ENCODE measurements around the gene BMP2K. TPM values are rescaled to one million over a fixed set of nuclear protein-coding genes. Genes with fewer than 3 reads are reported as not detected.

Gene BMP2K
- total RNA-seq, 1 donor from 2014 or later: 25.1 TPM

- H3K27me3 ChIP-seq (ENCODE audit: control insufficient read depth in 3 of 3, insufficient read depth in 3 of 3, low read length in 3 of 3): no peaks in the 10 kb centered on the region
- H3K27ac ChIP-seq (ENCODE audit: low read depth, low read length): no peak overlapping the region
- H3K9ac ChIP-seq (ENCODE audit: low read depth in 1 of 3, low read length in 3 of 3): no peak overlapping the region
- no peaks in the 10 kb centered on the region for H3K4me1 ChIP-seq (ENCODE audit: control insufficient read depth in 3 of 3, insufficient read depth in 3 of 3, low read length in 3 of 3)
- H3K36me3 ChIP-seq (ENCODE audit: control insufficient read depth in 3 of 3, insufficient read depth in 3 of 3, low read length in 3 of 3): peaks cover 0 to 17% (median 5%) of the 10 kb centered on the region in 3 donors
- no peak overlapping the region for H3K4me3 ChIP-seq (ENCODE audit: low read length in 3 of 3)
- H3K9me3 ChIP-seq (ENCODE audit: control insufficient read depth in 3 of 3, low read length in 3 of 3): no peaks in the 10 kb centered on the region
Observed at GRCh38 chr4:78922207-78922606, 146.1 kb downstream of the BMP2K start.

GRCh38 chr4:78923464-78924312 is 147.5 kb downstream of the BMP2K start:
- Histone ChIP-seq H3K27me3 (ENCODE audit: control insufficient read depth in 3 of 3, insufficient read depth in 3 of 3, low read length in 3 of 3) (no peaks in the 10 kb centered on the region), H3K36me3 (ENCODE audit: control insufficient read depth in 3 of 3, insufficient read depth in 3 of 3, low read length in 3 of 3) (peaks cover under 1 to 15% (median 3%) of the 10 kb centered on the region in 3 donors), H3K9ac (ENCODE audit: low read depth in 1 of 3, low read length in 3 of 3) (no peak overlapping the region), H3K4me1 (ENCODE audit: control insufficient read depth in 3 of 3, insufficient read depth in 3 of 3, low read length in 3 of 3) (no peaks in the 10 kb centered on the region), H3K4me3 (ENCODE audit: low read length in 3 of 3) (no peak overlapping the region), H3K9me3 (ENCODE audit: control insufficient read depth in 3 of 3, low read length in 3 of 3) (no peaks in the 10 kb centered on the region), H3K27ac (ENCODE audit: low read depth, low read length) (no peak overlapping the region)

GRCh38 chr4:78926826-78927225 is 150.7 kb downstream of the BMP2K start:
- no peak overlapping the region for H3K4me3 ChIP-seq (ENCODE audit: low read length in 3 of 3)
- no peak overlapping the region for H3K9ac ChIP-seq (ENCODE audit: low read depth in 1 of 3, low read length in 3 of 3)
- H3K36me3 ChIP-seq (ENCODE audit: control insufficient read depth in 3 of 3, insufficient read depth in 3 of 3, low read length in 3 of 3): peaks cover 3 to 15% (median 12%) of the 10 kb centered on the region in 3 donors
- H3K27me3 ChIP-seq (ENCODE audit: control insufficient read depth in 3 of 3, insufficient read depth in 3 of 3, low read length in 3 of 3): no peaks in the 10 kb centered on the region
- H3K4me1 ChIP-seq (ENCODE audit: control insufficient read depth in 3 of 3, insufficient read depth in 3 of 3, low read length in 3 of 3): no peaks in the 10 kb centered on the region
- H3K27ac ChIP-seq (ENCODE audit: low read depth, low read length): no peak overlapping the region
- no peaks in the 10 kb centered on the region for H3K9me3 ChIP-seq (ENCODE audit: control insufficient read depth in 3 of 3, low read length in 3 of 3)

- Histone ChIP-seq H3K27ac (ENCODE audit: low read depth, low read length) (no peak overlapping the region), H3K27me3 (ENCODE audit: control insufficient read depth in 3 of 3, insufficient read depth in 3 of 3, low read length in 3 of 3) (no peaks in the 10 kb centered on the region), H3K9ac (ENCODE audit: low read depth in 1 of 3, low read length in 3 of 3) (no peak overlapping the region), H3K36me3 (ENCODE audit: control insufficient read depth in 3 of 3, insufficient read depth in 3 of 3, low read length in 3 of 3) (peaks cover 3 to 14% (median 12%) of the 10 kb centered on the region in 3 donors), H3K4me1 (ENCODE audit: control insufficient read depth in 3 of 3, insufficient read depth in 3 of 3, low read length in 3 of 3) (no peaks in the 10 kb centered on the region), H3K9me3 (ENCODE audit: control insufficient read depth in 3 of 3, low read length in 3 of 3) (no peaks in the 10 kb centered on the region), H3K4me3 (ENCODE audit: low read length in 3 of 3) (no peak overlapping the region)
Observed at GRCh38 chr4:78928835-78929234, 152.7 kb downstream of the BMP2K start.

GRCh38 chr4:78930016-78930629 is 154.0 kb downstream of the BMP2K start:
- Histone ChIP-seq H3K4me3 (ENCODE audit: low read length in 3 of 3) (no peak overlapping the region), H3K9me3 (ENCODE audit: control insufficient read depth in 3 of 3, low read length in 3 of 3) (no peaks in the 10 kb centered on the region), H3K36me3 (ENCODE audit: control insufficient read depth in 3 of 3, insufficient read depth in 3 of 3, low read length in 3 of 3) (peaks cover 3 to 12% (median 11%) of the 10 kb centered on the region in 3 donors), H3K27ac (ENCODE audit: low read depth, low read length) (no peak overlapping the region), H3K27me3 (ENCODE audit: control insufficient read depth in 3 of 3, insufficient read depth in 3 of 3, low read length in 3 of 3) (no peaks in the 10 kb centered on the region), H3K9ac (ENCODE audit: low read depth in 1 of 3, low read length in 3 of 3) (no peak overlapping the region), H3K4me1 (ENCODE audit: control insufficient read depth in 3 of 3, insufficient read depth in 3 of 3, low read length in 3 of 3) (no peaks in the 10 kb centered on the region)

- Histone ChIP-seq H3K36me3 (ENCODE audit: control insufficient read depth in 3 of 3, insufficient read depth in 3 of 3, low read length in 3 of 3) (peaks cover 0 to 6% (median 0%) of the 10 kb centered on the region in 3 donors), H3K9ac (ENCODE audit: low read depth in 1 of 3, low read length in 3 of 3) (no peak overlapping the region), H3K27ac (ENCODE audit: low read depth, low read length) (no peak overlapping the region), H3K9me3 (ENCODE audit: control insufficient read depth in 3 of 3, low read length in 3 of 3) (no peaks in the 10 kb centered on the region), H3K27me3 (ENCODE audit: control insufficient read depth in 3 of 3, insufficient read depth in 3 of 3, low read length in 3 of 3) (no peaks in the 10 kb centered on the region), H3K4me1 (ENCODE audit: control insufficient read depth in 3 of 3, insufficient read depth in 3 of 3, low read length in 3 of 3) (peaks cover 2 to 18% (median 18%) of the 10 kb centered on the region in 3 donors), H3K4me3 (ENCODE audit: low read length in 3 of 3) (no peak overlapping the region)
Observed at GRCh38 chr4:78936989-78937388, 160.8 kb downstream of the BMP2K start.

GRCh38 chr4:78937837-78938236 is 161.7 kb downstream of the BMP2K start:
- Histone ChIP-seq H3K27me3 (ENCODE audit: control insufficient read depth in 3 of 3, insufficient read depth in 3 of 3, low read length in 3 of 3) (no peaks in the 10 kb centered on the region), H3K9ac (ENCODE audit: low read depth in 1 of 3, low read length in 3 of 3) (peak overlapping the region in 1 of 3 donors; percentile 91), H3K4me1 (ENCODE audit: control insufficient read depth in 3 of 3, insufficient read depth in 3 of 3, low read length in 3 of 3) (peaks cover 2 to 18% (median 18%) of the 10 kb centered on the region in 3 donors), H3K9me3 (ENCODE audit: control insufficient read depth in 3 of 3, low read length in 3 of 3) (no peaks in the 10 kb centered on the region), H3K4me3 (ENCODE audit: low read length in 3 of 3) (peak overlapping the region in 1 of 3 donors; percentile 93), H3K36me3 (ENCODE audit: control insufficient read depth in 3 of 3, insufficient read depth in 3 of 3, low read length in 3 of 3) (no peaks in the 10 kb centered on the region), H3K27ac (ENCODE audit: low read depth, low read length) (no peak overlapping the region)

GRCh38 chr4:78938474-78938867 is 162.3 kb downstream of the BMP2K start:
- Histone ChIP-seq H3K4me3 (ENCODE audit: low read length in 3 of 3) (peak overlapping the region; percentile 91 to 93 (median 93)), H3K4me1 (ENCODE audit: control insufficient read depth in 3 of 3, insufficient read depth in 3 of 3, low read length in 3 of 3) (peaks cover 2 to 18% (median 18%) of the 10 kb centered on the region in 3 donors), H3K9me3 (ENCODE audit: control insufficient read depth in 3 of 3, low read length in 3 of 3) (no peaks in the 10 kb centered on the region), H3K9ac (ENCODE audit: low read depth in 1 of 3, low read length in 3 of 3) (peak overlapping the region; percentile 84 to 91 (median 85)), H3K27ac (ENCODE audit: low read depth, low read length) (peak overlapping the region; percentile 36), H3K27me3 (ENCODE audit: control insufficient read depth in 3 of 3, insufficient read depth in 3 of 3, low read length in 3 of 3) (no peaks in the 10 kb centered on the region), H3K36me3 (ENCODE audit: control insufficient read depth in 3 of 3, insufficient read depth in 3 of 3, low read length in 3 of 3) (no peaks in the 10 kb centered on the region)

- no peaks in the 10 kb centered on the region for H3K27me3 ChIP-seq (ENCODE audit: control insufficient read depth in 3 of 3, insufficient read depth in 3 of 3, low read length in 3 of 3)
- peaks cover 2 to 18% (median 18%) of the 10 kb centered on the region in 3 donors for H3K4me1 ChIP-seq (ENCODE audit: control insufficient read depth in 3 of 3, insufficient read depth in 3 of 3, low read length in 3 of 3)
- H3K4me3 ChIP-seq (ENCODE audit: low read length in 3 of 3): peak within 1 kb of the TSS; percentile 91 to 93 (median 93)
- H3K27ac ChIP-seq (ENCODE audit: low read depth, low read length): peak within 1 kb of the TSS; percentile 36
- peak within 1 kb of the TSS; percentile 84 to 91 (median 85) for H3K9ac ChIP-seq (ENCODE audit: low read depth in 1 of 3, low read length in 3 of 3)
- H3K9me3 ChIP-seq (ENCODE audit: control insufficient read depth in 3 of 3, low read length in 3 of 3): no peaks in the 10 kb centered on the region
- no peaks in the 10 kb centered on the region for H3K36me3 ChIP-seq (ENCODE audit: control insufficient read depth in 3 of 3, insufficient read depth in 3 of 3, low read length in 3 of 3)
Observed at GRCh38 chr4:78938868-78939666, 162.9 kb downstream of the BMP2K start, which contains the start of gene PAQR3. Gene PAQR3 (minus strand): TSS chr4:78939438. CDS start chr4:78939224, 214 bp downstream.
